ENCODE data around the gene CES3. TPM values are rescaled to one million over a fixed set of nuclear protein-coding genes. Genes with fewer than 3 reads are reported as not detected.
A peak's percentile ranks its signal among the peaks of the same experiment; 100 is the strongest.
"Not testable (repeated sequence)": the region's sequence is repeated elsewhere in the genome, so short reads cannot be mapped to it uniquely, and the experiment has no call there.

CES3 gene
- polyA plus RNA-seq, 1 donor: 0.40 TPM

GRCh38 chr16:66946541-66946940 is 14.5 kb upstream of the CES3 start:
- DNase-seq (ENCODE audit: low read depth): no peak

GRCh38 chr16:66946974-66947301 is 14.1 kb upstream of the CES3 start:
- DNase-seq (ENCODE audit: low read depth): no peak

GRCh38 chr16:66947302-66948065 is 13.6 kb upstream of the CES3 start:
- peak; percentile 65 for DNase-seq (ENCODE audit: low read depth)

GRCh38 chr16:66948134-66948836 is 12.8 kb upstream of the CES3 start:
- no peak for DNase-seq (ENCODE audit: low read depth)

GRCh38 chr16:66948837-66949225 is 12.2 kb upstream of the CES3 start:
- no peak for DNase-seq (ENCODE audit: low read depth)

GRCh38 chr16:66949472-66949871 is 11.6 kb upstream of the CES3 start:
- DNase-seq (ENCODE audit: low read depth): no peak

GRCh38 chr16:66950437-66950836 is 10.6 kb upstream of the CES3 start:
- DNase-seq (ENCODE audit: low read depth): no peak

- DNase-seq (ENCODE audit: low read depth): no peak
Observed at GRCh38 chr16:66950971-66951790, 9.9 kb upstream of the CES3 start.

GRCh38 chr16:66952430-66953110 is 8.5 kb upstream of the CES3 start:
- DNase-seq (ENCODE audit: low read depth): no peak

- DNase-seq (ENCODE audit: low read depth): no peak
Observed at GRCh38 chr16:66953462-66954096, 7.5 kb upstream of the CES3 start.

GRCh38 chr16:66954097-66954659 is 6.9 kb upstream of the CES3 start:
- peak; percentile 50 for DNase-seq (ENCODE audit: low read depth)

- DNase-seq (ENCODE audit: low read depth): not testable (repeated sequence)
Observed at GRCh38 chr16:66955363-66956153, 5.5 kb upstream of the CES3 start.

- not testable (repeated sequence) for DNase-seq (ENCODE audit: low read depth)
Observed at GRCh38 chr16:66956154-66956457, 5.0 kb upstream of the CES3 start.

- DNase-seq (ENCODE audit: low read depth): no peak
Observed at GRCh38 chr16:66958857-66959703, 2.0 kb upstream of the CES3 start.

- DNase-seq (ENCODE audit: low read depth): no peak
Observed at GRCh38 chr16:66959704-66960161, 1.3 kb upstream of the CES3 start.

- no peak for DNase-seq (ENCODE audit: low read depth)
Observed at GRCh38 chr16:66960270-66960669, 796 bp upstream of the CES3 start.

GRCh38 chr16:66961914-66962313 is 848 bp downstream of the CES3 start:
- no peak for DNase-seq (ENCODE audit: low read depth)

- DNase-seq (ENCODE audit: low read depth): no peak
Observed at GRCh38 chr16:66964049-66964448, 3.0 kb downstream of the CES3 start.

GRCh38 chr16:66968847-66969246 is 7.8 kb downstream of the CES3 start:
- DNase-seq (ENCODE audit: low read depth): no peak
